ACC112 (cell line): ENCODE results near the gene GFAP.

ENCODE experiments used
- H2AFZ ChIP-seq: fragments of 200-600 bp; sonication (generic); one replicate; pipeline ENCODE4 v1.6.0; 2017; ENCODE audit warnings: antibody characterized with exemption, low read length; ENCODE audit not compliant: unreplicated experiment
- H3K27ac ChIP-seq: fragments of 200-600 bp; sonication (generic); 2 replicates; pipeline ENCODE4 v1.5.1; 2014; ENCODE audit warnings: low read depth, mild to moderate bottlenecking, antibody characterized with exemption, low read length, moderate library complexity
- H3K27me3 ChIP-seq: fragments of 200-600 bp; sonication (generic); 2 replicates; pipeline ENCODE4 v1.6.1; 2014; ENCODE audit warnings: mild to moderate bottlenecking, antibody characterized with exemption, low read length, moderate library complexity, mixed read lengths; ENCODE audit not compliant: insufficient read depth
- H3K36me3 ChIP-seq: fragments of 200-600 bp; sonication (generic); 2 replicates; pipeline ENCODE4 v1.6.1; 2016; ENCODE audit warnings: mild to moderate bottlenecking, antibody characterized with exemption, low read length, moderate library complexity, mixed read lengths; ENCODE audit not compliant: insufficient read depth
- H3K4me1 ChIP-seq: fragments of 200-600 bp; sonication (generic); one replicate; pipeline ENCODE4 v1.6.1; 2016; ENCODE audit warnings: low read length, mixed read lengths; ENCODE audit not compliant: insufficient read depth, unreplicated experiment, control insufficient read depth
- H3K4me3 ChIP-seq: fragments of 200-600 bp; sonication (generic); 2 replicates; pipeline ENCODE4 v1.5.1; 2014; ENCODE audit warnings: mild to moderate bottlenecking, low read depth, low read length
- H3K79me2 ChIP-seq: fragments of 200-600 bp; sonication (generic); one replicate; pipeline ENCODE4 v1.6.0; 2016; ENCODE audit warnings: low read length; ENCODE audit not compliant: control insufficient read depth, unreplicated experiment, insufficient read depth

Gene GFAP

GRCh38 chr17:44913676-44914075, 1.6 kb downstream of the GFAP start:
- no peaks in the 10 kb centered on the region for H3K79me2 ChIP-seq
- peaks cover 29% of the 10 kb centered on the region for H3K4me1 ChIP-seq
- H3K27ac ChIP-seq, result no peak overlapping the region
- no peak overlapping the region for H3K4me3 ChIP-seq
- no peaks in the 10 kb centered on the region for H3K27me3 ChIP-seq
- H2AFZ ChIP-seq, result no peak overlapping the region
- no peaks in the 10 kb centered on the region for H3K36me3 ChIP-seq

GRCh38 chr17:44912763-44913544, 2.3 kb downstream of the GFAP start:
- Histone ChIP-seq H2AFZ (no peak overlapping the region), H3K4me1 (peaks cover 30% of the 10 kb centered on the region), H3K27ac (no peak overlapping the region)

GRCh38 chr17:44911133-44912001, 3.9 kb downstream of the GFAP start:
- no peak overlapping the region for H3K27ac ChIP-seq
- no peaks in the 10 kb centered on the region for H3K36me3 ChIP-seq
- no peaks in the 10 kb centered on the region for H3K27me3 ChIP-seq
- peak overlapping the region; percentile 45 for H3K4me3 ChIP-seq
- no peaks in the 10 kb centered on the region for H3K79me2 ChIP-seq
- H2AFZ ChIP-seq, result peak overlapping the region; percentile 30
- H3K4me1 ChIP-seq, result peaks cover 30% of the 10 kb centered on the region

More at GRCh38 chr17:44912763-44913544, 2.3 kb downstream of the GFAP start:
- Histone ChIP-seq H3K4me3 (no peak overlapping the region), H3K27me3 (no peaks in the 10 kb centered on the region), H3K36me3 (no peaks in the 10 kb centered on the region), H3K79me2 (no peaks in the 10 kb centered on the region)

GRCh38 chr17:44910231-44911106, 4.8 kb downstream of the GFAP start:
- H3K27me3 ChIP-seq, result no peaks in the 10 kb centered on the region
- H3K79me2 ChIP-seq, result no peaks in the 10 kb centered on the region
- no peak overlapping the region for H3K4me3 ChIP-seq
- no peak overlapping the region for H2AFZ ChIP-seq
- no peaks in the 10 kb centered on the region for H3K36me3 ChIP-seq
- H3K4me1 ChIP-seq, result peaks cover 34% of the 10 kb centered on the region
- H3K27ac ChIP-seq, result no peak overlapping the region

- H2AFZ ChIP-seq, result no peak overlapping the region
- peak overlapping the region; percentile 33; the same call in 1 of the 2 replicates for H3K27ac ChIP-seq
These were observed 5.6 kb downstream of the GFAP start for GRCh38 chr17:44909681-44910144.

GRCh38 chr17:44908761-44909326, 6.5 kb downstream of the GFAP start:
- Histone ChIP-seq H3K79me2 (no peaks in the 10 kb centered on the region), H3K4me1 (peaks cover 41% of the 10 kb centered on the region), H3K36me3 (no peaks in the 10 kb centered on the region), H2AFZ (no peak overlapping the region), H3K27ac (peak overlapping the region; percentile 33; the same call in 1 of the 2 replicates), H3K27me3 (no peaks in the 10 kb centered on the region), H3K4me3 (no peak overlapping the region)

More at GRCh38 chr17:44909681-44910144, 5.6 kb downstream of the GFAP start:
- peaks cover 41% of the 10 kb centered on the region for H3K4me1 ChIP-seq
- no peak overlapping the region for H3K4me3 ChIP-seq
- H3K27me3 ChIP-seq, result no peaks in the 10 kb centered on the region
- no peaks in the 10 kb centered on the region for H3K36me3 ChIP-seq
- H3K79me2 ChIP-seq, result no peaks in the 10 kb centered on the region

GRCh38 chr17:44907729-44908470, 7.4 kb downstream of the GFAP start:
- Histone ChIP-seq H3K79me2 (no peaks in the 10 kb centered on the region), H3K27me3 (no peaks in the 10 kb centered on the region), H3K4me1 (peaks cover 41% of the 10 kb centered on the region), H3K36me3 (no peaks in the 10 kb centered on the region), H3K4me3 (no peak overlapping the region), H3K27ac (no peak overlapping the region), H2AFZ (no peak overlapping the region)

GRCh38 chr17:44906763-44907728, 8.3 kb downstream of the GFAP start:
- Histone ChIP-seq H3K79me2 (no peaks in the 10 kb centered on the region), H3K27ac (peak overlapping the region; percentile 90; the same call in 1 of the 2 replicates), H3K4me3 (no peak overlapping the region), H2AFZ (no peak overlapping the region), H3K4me1 (peaks cover 42% of the 10 kb centered on the region), H3K36me3 (no peaks in the 10 kb centered on the region), H3K27me3 (no peaks in the 10 kb centered on the region)
